Left ventricle myocardium inferior (tissue), 1 donor: Measurements from ENCODE around the gene THSD7A. TPM values are rescaled to one million over a fixed set of nuclear protein-coding genes. Genes with fewer than 3 reads are reported as not detected.

Source experiments
- DNase-seq: peaks from one replicate; pipeline ENCODE4 v3.0.0-alpha.2; 2020
- H3K27ac ChIP-seq: fragments of 200-600 bp; replicated peaks from 2 replicates; pipeline ENCODE4 v1.8.0; 2021
- H3K27me3 ChIP-seq: fragments of 200-600 bp; 2 replicates; pipeline ENCODE4 v1.8.0; 2021; ENCODE audit warnings: low read depth
- H3K36me3 ChIP-seq: fragments of 200-600 bp; 2 replicates; pipeline ENCODE4 v1.8.0; 2021
- H3K4me1 ChIP-seq: fragments of 200-600 bp; 2 replicates; pipeline ENCODE4 v1.8.0; 2021
- H3K4me3 ChIP-seq: fragments of 200-600 bp; 2 replicates; pipeline ENCODE4 v1.8.0; 2021; ENCODE audit warnings: mild to moderate bottlenecking, moderate library complexity
- H3K9me3 ChIP-seq: fragments of 200-600 bp; replicated peaks from 2 replicates; pipeline ENCODE4 v1.8.0; 2021
- CTCF ChIP-seq: fragments of 200-600 bp; IDR thresholded peaks from 2 replicates; pipeline ENCODE4 v1.8.0; 2021; ENCODE audit warnings: antibody characterized with exemption, mild to moderate bottlenecking, borderline replicate concordance
- intact Hi-C: fragments of 100-400 bp; cut with micrococcal nuclease; formaldehyde crosslinking; loops from one replicate; pipeline ENCODE4 v1.11.0; 2022
- total RNA-seq: library from RNA; stranded (reverse); fragmentation: NEBNext Ultra II Directional; extraction: Animal tissue kit (Norgen Biotek cat#: 25700); gene quantifications from one replicate; pipeline ENCODE4 v1.2.1, GENCODE V29; 2021
- donor health status: DM: no; HTN: yes; CAD: no; lungs with severe emphysema.

THSD7A gene
- total RNA-seq, 1 donor from 2014 or later = 1.6 TPM

- no peak overlapping the region for H3K27ac ChIP-seq
- TF ChIP-seq CTCF = no peak
- no peak overlapping the region for H3K4me3 ChIP-seq
- no peaks in the 10 kb centered on the region for H3K27me3 ChIP-seq
- no peaks in the 10 kb centered on the region for H3K9me3 ChIP-seq
- intact Hi-C loops = no loop called here
- no peaks in the 10 kb centered on the region for H3K4me1 ChIP-seq
- no peaks in the 10 kb centered on the region for H3K36me3 ChIP-seq
- DNase-seq = no peak
Measured at GRCh38 chr7:11471255-11471654, 360.7 kb downstream of the THSD7A start.

- intact Hi-C loops = loop anchor here (10.0 kb wide), 1 partner anchor 366 kb away; the partner anchor contains the start of gene THSD7A
- no peak overlapping the region for H3K27ac ChIP-seq
- no peak overlapping the region for H3K4me3 ChIP-seq
- no peak for DNase-seq
- no peaks in the 10 kb centered on the region for H3K4me1 ChIP-seq
- H3K36me3 ChIP-seq = no peaks in the 10 kb centered on the region
- H3K27me3 ChIP-seq = no peaks in the 10 kb centered on the region
- no peak for TF ChIP-seq CTCF
- H3K9me3 ChIP-seq = no peaks in the 10 kb centered on the region
Measured at GRCh38 chr7:11469028-11469745, 362.8 kb downstream of the THSD7A start.

- no peak for TF ChIP-seq CTCF
- no peak overlapping the region for H3K4me3 ChIP-seq
- H3K27ac ChIP-seq = no peak overlapping the region
- intact Hi-C loops = loop anchor here (10.0 kb wide), 1 partner anchor 368 kb away; the partner anchor contains the start of gene THSD7A
- H3K4me1 ChIP-seq = no peaks in the 10 kb centered on the region
- H3K36me3 ChIP-seq = no peaks in the 10 kb centered on the region
- H3K9me3 ChIP-seq = no peaks in the 10 kb centered on the region
- DNase-seq = no peak
- H3K27me3 ChIP-seq = no peaks in the 10 kb centered on the region
Measured at GRCh38 chr7:11466517-11467105, 365.4 kb downstream of the THSD7A start.

GRCh38 chr7:11464624-11465023, 367.4 kb downstream of the THSD7A start:
- DNase-seq = no peak
- no peak overlapping the region for H3K27ac ChIP-seq
- no peak overlapping the region for H3K4me3 ChIP-seq
- TF ChIP-seq CTCF = no peak
- H3K36me3 ChIP-seq = no peaks in the 10 kb centered on the region
- intact Hi-C loops = loop anchor here (10.0 kb wide), 1 partner anchor 370 kb away; the partner anchor contains the start of gene THSD7A
- H3K27me3 ChIP-seq = no peaks in the 10 kb centered on the region
- no peaks in the 10 kb centered on the region for H3K9me3 ChIP-seq
- no peaks in the 10 kb centered on the region for H3K4me1 ChIP-seq

GRCh38 chr7:11461946-11462345, 370.1 kb downstream of the THSD7A start:
- Histone ChIP-seq H3K27ac (no peak overlapping the region), H3K36me3 (no peaks in the 10 kb centered on the region), H3K9me3 (no peaks in the 10 kb centered on the region), H3K27me3 (no peaks in the 10 kb centered on the region), H3K4me1 (peaks cover 8% of the 10 kb centered on the region), H3K4me3 (no peak overlapping the region)
- intact Hi-C loops = loop anchor here (10.0 kb wide), 1 partner anchor 373 kb away; the partner anchor contains the start of gene THSD7A
- DNase-seq = no peak
- TF ChIP-seq CTCF = no peak
